Endothelial cell of umbilical vein (primary cell): ENCODE results near the gene MVB12B. TPM values are rescaled to one million over a fixed set of nuclear protein-coding genes. Genes with fewer than 3 reads are reported as not detected.

ENCODE experiments used
- BruUV-seq: library from RNA; stranded (reverse); fragments of 400-500 nt; replicated peaks from 2 replicates; lab custom pipeline; 2021; lab: Mats Ljungman, UMichigan
- CTCF ChIA-PET: fragments of 300-600, 350-600 bp; sonication (Branson Sonifier 250); formaldehyde crosslinking; loops from one replicate; lab custom pipeline; 2021; ENCODE audit warnings: antibody characterized with exemption, inconsistent platforms; lab: Charles Lee
- POLR2A ChIA-PET: fragments of 300-600, 350-600 bp; sonication (Branson Sonifier 250); formaldehyde crosslinking; loops from one replicate; lab custom pipeline; 2021; ENCODE audit warnings: antibody characterized with exemption, inconsistent platforms; lab: Charles Lee
- DNase-seq: peaks from one replicate; pipeline ENCODE4 v3.0.0-alpha.2; 2011; ENCODE audit warnings: low read depth, low spot score
- FAIRE-seq: peaks from 2 replicates; lab custom pipeline; 2011; peaks lifted over from hg19 to GRCh38; lab: Jason Lieb, UNC
- H2AFZ ChIP-seq: 2 replicates; pipeline ENCODE4 v1.6.0; 2012; ENCODE audit warnings: low read depth, low read length, control low read depth, inconsistent platforms
- H3K27ac ChIP-seq: 2 replicates; pipeline ENCODE4 v1.5.1; 2011; ENCODE audit warnings: low read depth, mild to moderate bottlenecking, control low read depth, low read length, moderate library complexity; ENCODE audit not compliant: insufficient read depth
- H3K27me3 ChIP-seq, 2 experiments: 2 replicates each; pipeline versions ENCODE4 v1.6.0 to v1.6.1; 2011; ENCODE audit warnings: low read length in 2 of 2, mixed read lengths in 1 of 2; ENCODE audit not compliant: control insufficient read depth in 2 of 2, insufficient read depth in 2 of 2
- H3K36me3 ChIP-seq, 2 experiments: 2 replicates in 1 of 2; 3 replicates in 1 of 2; pipeline ENCODE4 v1.5.1; 2011; ENCODE audit warnings: low read length in 2 of 2, mild to moderate bottlenecking in 1 of 2, moderate library complexity in 1 of 2; ENCODE audit not compliant: control insufficient read depth in 2 of 2, insufficient read depth in 2 of 2; ENCODE audit errors: extremely low read depth in 1 of 2
- H3K4me1 ChIP-seq: 3 replicates; pipeline ENCODE4 v1.5.1; 2011; ENCODE audit warnings: mild to moderate bottlenecking, low read length; ENCODE audit not compliant: control insufficient read depth, insufficient read depth; ENCODE audit errors: extremely low read depth
- H3K4me2 ChIP-seq: 2 replicates; pipeline ENCODE4 v1.6.1; 2011; ENCODE audit warnings: low read length, control low read depth, mixed read lengths; ENCODE audit not compliant: insufficient read depth
- H3K4me3 ChIP-seq, 3 experiments: fragments of 200-600 bp in 1 of 3; sonication (generic), shearing (Covaris generic) in 1 of 3; replicated peaks in 1 of 3; 2 replicates each; pipeline ENCODE4 v1.5.1; 2011 to 2016; ENCODE audit warnings: control low read depth in 3 of 3, low read length in 3 of 3, mild to moderate bottlenecking in 2 of 3, inconsistent platforms in 1 of 3, low read depth in 1 of 3, moderate library complexity in 1 of 3; ENCODE audit not compliant: insufficient read depth in 1 of 3
- H3K79me2 ChIP-seq: 2 replicates; pipeline ENCODE4 v1.6.0; 2012; ENCODE audit warnings: low read length, inconsistent platforms; ENCODE audit not compliant: control insufficient read depth, insufficient read depth
- H3K9ac ChIP-seq: replicated peaks from 2 replicates; pipeline ENCODE3; 2011; ENCODE audit warnings: low read length, control low read depth; ENCODE audit not compliant: insufficient read depth; ENCODE audit errors: extremely low read depth
- H3K9me1 ChIP-seq: replicated peaks from 3 replicates; pipeline ENCODE4 v1.6.0; 2011; ENCODE audit warnings: mild to moderate bottlenecking, low read length; ENCODE audit not compliant: control insufficient read depth, insufficient read depth; ENCODE audit errors: extremely low read depth
- H3K9me3 ChIP-seq: replicated peaks from 2 replicates; pipeline ENCODE4 v1.5.1; 2012; ENCODE audit warnings: low read length, inconsistent platforms; ENCODE audit not compliant: control insufficient read depth, insufficient read depth
- H4K20me1 ChIP-seq: replicated peaks from 2 replicates; pipeline ENCODE3; 2011; ENCODE audit warnings: mild to moderate bottlenecking, low read length; ENCODE audit not compliant: control insufficient read depth, insufficient read depth; ENCODE audit errors: extremely low read depth
- EZH2 ChIP-seq: IDR thresholded peaks from 2 replicates; pipeline ENCODE4 v1.6.1; 2012; ENCODE audit warnings: borderline replicate concordance, low read depth, mild to moderate bottlenecking, moderate library complexity, low read length, inconsistent platforms; ENCODE audit not compliant: severe bottlenecking
- FOS ChIP-seq: IDR thresholded peaks from 2 replicates; pipeline ENCODE4 v1.6.1; 2011; ENCODE audit warnings: mild to moderate bottlenecking, low read length, moderate library complexity, borderline replicate concordance; ENCODE audit not compliant: insufficient read depth
- GATA2 ChIP-seq: IDR thresholded peaks from 2 replicates; pipeline ENCODE4 v1.7.0; 2011; ENCODE audit warnings: low read depth, mild to moderate bottlenecking, moderate library complexity, mixed read lengths, low read length; ENCODE audit not compliant: insufficient read length, insufficient read depth
- JUN ChIP-seq: IDR thresholded peaks from 2 replicates; pipeline ENCODE4 v1.6.1; 2011; ENCODE audit warnings: borderline replicate concordance, low read depth; ENCODE audit not compliant: insufficient read length, insufficient read depth
- MYC ChIP-seq: IDR thresholded peaks from one replicate; pipeline ENCODE4 v1.6.1; 2011; ENCODE audit warnings: mild to moderate bottlenecking, low read depth, low read length
- POLR2A ChIP-seq: IDR thresholded peaks from 2 replicates; pipeline ENCODE4 v1.6.1; 2012; ENCODE audit warnings: low read depth, mild to moderate bottlenecking, control low read depth, low read length
- POLR2AphosphoS5 ChIP-seq: IDR thresholded peaks from 2 replicates; pipeline ENCODE4 v1.6.1; 2012; ENCODE audit warnings: low read depth, mild to moderate bottlenecking, control low read depth, low read length, moderate library complexity; ENCODE audit not compliant: insufficient read depth
- dilution Hi-C: fragments of 300-500 bp; cut with MboI; formaldehyde crosslinking; loops from one replicate; pipeline ENCODE4 v1.15.0; 2019; ENCODE audit warnings: low sequenced_read_pairs; ENCODE audit not compliant: extremely low pct_ligation_motif_present
- intact Hi-C: fragments of 100-400 bp; cut with micrococcal nuclease; formaldehyde crosslinking; loops from one replicate; pipeline ENCODE4 v1.10.0; 2022
- polyA plus RNA-seq, 4 experiments: library from polyadenylated mRNA; depleted of rRNA in 3 of 4; stranded (reverse) in 3 of 4; unstranded in 1 of 4; fragments of >200 nt; gene quantifications; 2 replicates each; pipeline versions ENCODE4 v1.2.1 to v1.2.3, GENCODE V29; 2011 to 2012; ENCODE audit warnings: missing spikeins in 1 of 4
- total RNA-seq: library from RNA; stranded (reverse); gene quantifications from 2 replicates; pipeline ENCODE4 v1.2.3, GENCODE V29; 2021
- TF ChIP-seq, protein P1 (sequence below), 2 donors: IDR thresholded peaks; 1 replicate in 1 of 2; 2 replicates in 1 of 2; pipeline ENCODE4 v1.5.1; 2011; ENCODE audit warnings: low read length in 2 of 2, mild to moderate bottlenecking in 2 of 2, moderate library complexity in 2 of 2, control low read depth in 1 of 2, inconsistent platforms in 1 of 2, low read depth in 1 of 2; ENCODE audit not compliant: insufficient read depth in 1 of 2; ENCODE audit errors: extremely low read depth in 1 of 2

Gene MVB12B
- total and polyA plus RNA-seq, 2 donors (not counting 3 experiments of a cell fraction or from before 2014, with no cell fraction given), result 6.6 to 17.3 TPM

DNA sequence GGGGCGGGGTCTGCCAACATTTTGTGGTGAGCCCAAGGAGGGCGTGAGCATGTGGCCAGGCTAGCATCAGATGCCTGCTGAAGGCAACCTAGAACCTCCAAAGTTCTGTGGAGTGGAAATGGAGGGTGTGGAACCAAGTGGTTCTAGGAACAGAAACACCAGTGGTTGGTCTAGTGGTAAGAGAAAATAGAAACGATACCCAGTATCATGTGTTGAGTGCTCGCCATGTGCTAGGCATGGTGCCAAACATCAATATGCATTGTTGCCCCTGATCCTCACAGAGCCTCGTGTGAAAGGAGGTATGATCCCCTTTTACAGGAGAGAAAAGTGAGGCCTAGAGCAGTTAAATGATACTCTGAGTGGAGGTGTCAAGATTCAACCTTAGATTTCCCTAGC lies 31.5 kb upstream of the MVB12B start:
- Histone ChIP-seq H3K79me2 (no peaks in the 10 kb centered on the region), H3K9me1 (no peaks in the 10 kb centered on the region), H4K20me1 (no peaks in the 10 kb centered on the region), H3K4me1 (no peaks in the 10 kb centered on the region), H3K27me3 (peaks cover 0 to 4% of the 10 kb centered on the region in 2 experiments), H2AFZ (no peak overlapping the region), H3K36me3 (no peaks in the 10 kb centered on the region), H3K4me2 (no peak overlapping the region), H3K4me3 (no peak overlapping the region), H3K9me3 (no peaks in the 10 kb centered on the region), H3K27ac (no peak overlapping the region), H3K9ac (no peak overlapping the region)
- no peak for DNase-seq
- TF ChIP-seq POLR2A (no peak), POLR2AphosphoS5 (no peak), JUN (no peak), MYC (no peak), GATA2 (no peak), FOS (no peak)
- dilution Hi-C loops (no loop called here), intact Hi-C loops (no loop called here)
- ChIA-PET POLR2A (no interaction called here), CTCF (interaction anchor here (1.3 to 1.8 kb wide), 2 partner anchors 197 to 1039 kb away, joined by 4 to 5 read pairs; no protein-coding TSS in a partner anchor)
- FAIRE-seq, result no peak
- BruUV-seq, result no TSS peak

DNA sequence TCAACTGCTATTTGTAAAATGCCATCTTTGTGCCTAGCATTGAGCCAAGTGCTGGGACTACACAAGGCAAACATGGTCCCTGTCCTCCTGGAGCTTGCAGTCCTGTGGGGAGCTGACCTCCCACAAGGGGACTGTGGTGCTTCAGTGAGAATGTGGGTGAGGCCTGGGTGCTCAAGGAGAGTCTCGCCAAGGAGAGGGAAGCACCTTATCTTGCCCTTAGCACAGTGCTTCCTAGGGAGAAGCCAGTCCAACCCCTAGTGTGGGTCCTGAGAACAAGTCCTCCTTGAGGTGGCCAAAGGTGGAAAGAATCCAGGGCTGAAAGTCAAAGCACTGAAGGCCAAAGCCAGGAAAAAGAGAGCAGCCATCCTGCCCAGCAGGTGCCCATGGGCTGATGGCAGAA lies 31.1 kb upstream of the MVB12B start:
- TF ChIP-seq EZH2, result no peak
- TF ChIP-seq, protein P1, sequence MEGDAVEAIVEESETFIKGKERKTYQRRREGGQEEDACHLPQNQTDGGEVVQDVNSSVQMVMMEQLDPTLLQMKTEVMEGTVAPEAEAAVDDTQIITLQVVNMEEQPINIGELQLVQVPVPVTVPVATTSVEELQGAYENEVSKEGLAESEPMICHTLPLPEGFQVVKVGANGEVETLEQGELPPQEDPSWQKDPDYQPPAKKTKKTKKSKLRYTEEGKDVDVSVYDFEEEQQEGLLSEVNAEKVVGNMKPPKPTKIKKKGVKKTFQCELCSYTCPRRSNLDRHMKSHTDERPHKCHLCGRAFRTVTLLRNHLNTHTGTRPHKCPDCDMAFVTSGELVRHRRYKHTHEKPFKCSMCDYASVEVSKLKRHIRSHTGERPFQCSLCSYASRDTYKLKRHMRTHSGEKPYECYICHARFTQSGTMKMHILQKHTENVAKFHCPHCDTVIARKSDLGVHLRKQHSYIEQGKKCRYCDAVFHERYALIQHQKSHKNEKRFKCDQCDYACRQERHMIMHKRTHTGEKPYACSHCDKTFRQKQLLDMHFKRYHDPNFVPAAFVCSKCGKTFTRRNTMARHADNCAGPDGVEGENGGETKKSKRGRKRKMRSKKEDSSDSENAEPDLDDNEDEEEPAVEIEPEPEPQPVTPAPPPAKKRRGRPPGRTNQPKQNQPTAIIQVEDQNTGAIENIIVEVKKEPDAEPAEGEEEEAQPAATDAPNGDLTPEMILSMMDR (IDR thresholded peaks at IDR 0.05; ENCODE audit: extremely low read depth in 1 of 2, insufficient read depth in 1 of 2, low read depth in 1 of 2, low read length in 2 of 2), result no peak
- TF ChIP-seq JUN, result no peak
- H3K27ac ChIP-seq, result no peak overlapping the region
- dilution Hi-C loops, result no loop called here
- H3K4me1 ChIP-seq, result no peaks in the 10 kb centered on the region
- no peaks in the 10 kb centered on the region for H3K9me1 ChIP-seq
- H3K27me3 ChIP-seq, result peaks cover 0 to 4% of the 10 kb centered on the region in 2 experiments
- no peaks in the 10 kb centered on the region for H3K9me3 ChIP-seq
- FAIRE-seq (no peak), DNase-seq (no peak)
- H4K20me1 ChIP-seq, result no peaks in the 10 kb centered on the region
- CTCF ChIA-PET, result interaction anchor here (0.6 to 1.3 kb wide), 2 partner anchors 10 to 197 kb away, joined by 3 to 4 read pairs; no protein-coding TSS in a partner anchor
- intact Hi-C loops, result no loop called here
- no peaks in the 10 kb centered on the region for H3K79me2 ChIP-seq
- H3K4me2 ChIP-seq, result no peak overlapping the region
- H3K36me3 ChIP-seq, result no peaks in the 10 kb centered on the region
- BruUV-seq, result no TSS peak
- no peak overlapping the region for H2AFZ ChIP-seq
- no peak overlapping the region for H3K4me3 ChIP-seq
- no peak overlapping the region for H3K9ac ChIP-seq
- POLR2A ChIA-PET, result no interaction called here
